Peyer's patch (tissue), 4 donors: ENCODE data around the gene OPCML. TPM values are rescaled to one million over a fixed set of nuclear protein-coding genes. Genes with fewer than 3 reads are reported as not detected.

Experiments
- DNase-seq, 3 donors: peaks; one replicate each; pipeline ENCODE4 v3.0.0-alpha.2; 2017 to 2019
- H3K27ac ChIP-seq, 4 donors: fragments of 200-600 bp; sonication (generic); one replicate each; pipeline ENCODE4 v1.5.1; 2016 to 2019
- H3K27me3 ChIP-seq, 2 donors: fragments of 200-600 bp; sonication (generic); one replicate each; pipeline ENCODE4 v1.5.1; 2019
- H3K36me3 ChIP-seq, 3 donors: fragments of 200-600 bp; sonication (generic); one replicate each; pipeline ENCODE4 v1.5.1; 2016 to 2019
- H3K4me1 ChIP-seq, 4 donors: fragments of 200-600 bp; sonication (generic); one replicate each; pipeline ENCODE4 v1.5.1; 2016 to 2019
- H3K4me3 ChIP-seq, 4 donors: fragments of 200-600 bp; sonication (generic); 1 replicate in 3 of 4; 2 replicates in 1 of 4; pipeline ENCODE4 v1.5.1; 2016 to 2019; ENCODE audit warnings: mild to moderate bottlenecking in 1 of 4
- H3K9me3 ChIP-seq, 4 donors: fragments of 200-600 bp; sonication (generic); one replicate each; pipeline ENCODE4 v1.5.1; 2016 to 2019; ENCODE audit warnings: mild to moderate bottlenecking in 1 of 4
- POLR2A ChIP-seq, 2 donors: fragments of 450-650 bp; IDR thresholded peaks; one replicate each; pipeline ENCODE4 v1.5.1; 2017; ENCODE audit warnings: antibody characterized with exemption in 2 of 2, mild to moderate bottlenecking in 2 of 2, moderate library complexity in 2 of 2
- total RNA-seq, 4 donors: library from RNA; depleted of rRNA; stranded (reverse); fragments of >200 nt; gene quantifications; one replicate each; pipeline ENCODE4 v1.1.0, GENCODE V29; 2016
- TF ChIP-seq, protein P1 (sequence below), 6 experiments: fragments of 450-650 bp in 4 of 6; fragments of 200-600 bp in 2 of 6; sonication (generic) in 1 of 6; IDR thresholded peaks; one replicate each; pipeline ENCODE4 v1.5.1; 2017 to 2019; ENCODE audit warnings: antibody characterized with exemption in 6 of 6, mild to moderate bottlenecking in 3 of 6, moderate library complexity in 1 of 6

Gene OPCML
- total RNA-seq, 4 donors from 2014 or later = not detected

DNA sequence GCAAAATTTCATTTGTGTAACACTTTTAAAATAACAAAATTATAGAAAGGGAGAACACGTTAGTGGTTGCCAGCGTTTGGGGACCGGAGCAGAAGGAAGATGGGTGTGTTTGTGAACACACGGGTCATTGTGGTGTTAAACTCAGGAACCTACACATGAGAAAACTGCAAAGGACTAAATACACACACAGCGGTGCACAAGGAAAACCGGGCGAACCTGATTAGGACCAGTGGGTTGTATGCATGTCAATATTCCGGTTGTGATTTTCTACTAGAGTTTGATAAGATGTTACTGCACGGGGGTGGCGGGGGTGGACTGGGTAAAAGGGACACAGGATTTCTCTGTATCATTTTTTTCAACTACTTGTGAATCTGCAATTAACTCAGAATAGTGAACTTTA, 351.2 kb downstream of the OPCML start:
- TF ChIP-seq POLR2A (IDR thresholded peaks at IDR 0.05) = no peak
- Histone ChIP-seq H3K4me1 (no peaks in the 10 kb centered on the region), H3K27me3 (no peaks in the 10 kb centered on the region), H3K9me3 (no peaks in the 10 kb centered on the region), H3K27ac (no peak overlapping the region), H3K36me3 (no peaks in the 10 kb centered on the region), H3K4me3 (no peak overlapping the region)
- DNase-seq = no peak

DNA sequence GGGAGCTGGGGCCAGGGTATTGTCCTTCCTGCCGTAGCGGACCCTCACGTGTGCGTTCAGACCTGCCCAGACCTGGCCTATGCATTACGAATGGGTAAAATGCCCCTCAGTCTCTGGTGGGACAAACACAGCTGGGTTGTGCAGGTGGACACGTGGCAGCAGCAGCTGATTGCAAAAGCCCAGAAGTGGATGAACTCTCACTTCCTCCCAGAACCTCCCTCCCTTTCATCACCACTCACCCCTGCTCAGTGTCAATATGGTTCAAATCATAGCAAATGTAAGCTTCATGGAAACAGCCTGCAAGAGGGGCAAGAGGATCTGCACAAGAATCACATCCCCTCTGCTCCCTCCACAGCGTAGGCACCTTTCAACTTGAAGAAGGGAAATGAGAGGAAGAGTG, 352.1 kb downstream of the OPCML start:
- Histone ChIP-seq H3K9me3 (no peaks in the 10 kb centered on the region), H3K27ac (no peak overlapping the region), H3K4me3 (no peak overlapping the region), H3K27me3 (no peaks in the 10 kb centered on the region), H3K4me1 (no peaks in the 10 kb centered on the region), H3K36me3 (no peaks in the 10 kb centered on the region)
- DNase-seq = no peak
- no peak for TF ChIP-seq POLR2A (IDR thresholded peaks at IDR 0.05)
- TF ChIP-seq, protein P1, sequence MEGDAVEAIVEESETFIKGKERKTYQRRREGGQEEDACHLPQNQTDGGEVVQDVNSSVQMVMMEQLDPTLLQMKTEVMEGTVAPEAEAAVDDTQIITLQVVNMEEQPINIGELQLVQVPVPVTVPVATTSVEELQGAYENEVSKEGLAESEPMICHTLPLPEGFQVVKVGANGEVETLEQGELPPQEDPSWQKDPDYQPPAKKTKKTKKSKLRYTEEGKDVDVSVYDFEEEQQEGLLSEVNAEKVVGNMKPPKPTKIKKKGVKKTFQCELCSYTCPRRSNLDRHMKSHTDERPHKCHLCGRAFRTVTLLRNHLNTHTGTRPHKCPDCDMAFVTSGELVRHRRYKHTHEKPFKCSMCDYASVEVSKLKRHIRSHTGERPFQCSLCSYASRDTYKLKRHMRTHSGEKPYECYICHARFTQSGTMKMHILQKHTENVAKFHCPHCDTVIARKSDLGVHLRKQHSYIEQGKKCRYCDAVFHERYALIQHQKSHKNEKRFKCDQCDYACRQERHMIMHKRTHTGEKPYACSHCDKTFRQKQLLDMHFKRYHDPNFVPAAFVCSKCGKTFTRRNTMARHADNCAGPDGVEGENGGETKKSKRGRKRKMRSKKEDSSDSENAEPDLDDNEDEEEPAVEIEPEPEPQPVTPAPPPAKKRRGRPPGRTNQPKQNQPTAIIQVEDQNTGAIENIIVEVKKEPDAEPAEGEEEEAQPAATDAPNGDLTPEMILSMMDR (IDR thresholded peaks at IDR 0.05) = no peak

DNA sequence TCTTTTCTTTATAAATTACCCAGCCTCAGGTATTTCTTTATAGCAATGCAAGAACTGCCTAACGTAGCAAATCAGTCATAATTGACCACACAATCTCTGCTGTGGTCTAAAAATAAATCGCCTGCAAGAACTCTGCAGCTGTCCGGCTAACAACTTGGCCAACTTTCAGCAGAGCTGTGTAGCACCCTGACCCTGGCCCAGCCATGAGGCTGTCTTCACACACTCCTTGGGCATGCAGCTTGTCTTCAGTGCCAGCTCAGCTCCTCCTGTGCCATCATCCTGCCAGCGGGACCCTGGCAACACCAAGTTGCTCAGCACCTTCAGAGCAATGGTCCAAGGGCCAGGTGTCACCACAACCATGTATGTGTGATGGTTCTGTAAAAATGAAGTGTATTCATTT, 355.6 kb downstream of the OPCML start:
- TF ChIP-seq, protein P1 (IDR thresholded peaks at IDR 0.05) = no peak
- TF ChIP-seq POLR2A (IDR thresholded peaks at IDR 0.05) = no peak

DNA sequence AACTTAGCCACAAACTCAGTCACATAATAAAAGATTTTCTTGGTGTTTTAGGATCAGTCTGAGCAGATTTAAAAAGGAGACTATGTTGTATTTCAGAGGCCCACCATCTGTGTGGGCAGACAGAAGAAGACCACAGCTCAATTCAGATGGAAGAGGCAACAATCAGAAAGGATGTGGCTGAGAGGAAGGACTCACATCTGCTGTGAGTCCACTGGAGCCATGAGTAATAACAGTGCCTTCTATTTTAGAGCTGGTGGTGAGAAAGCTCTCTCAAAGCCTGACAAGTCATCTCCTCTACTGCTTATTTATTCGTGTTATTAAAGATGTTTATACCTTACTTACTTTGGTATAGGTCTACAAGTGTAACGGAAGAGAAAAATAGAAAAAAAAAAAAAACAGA, 357.2 kb downstream of the OPCML start:
- H3K9me3 ChIP-seq = no peaks in the 10 kb centered on the region
- no peak for DNase-seq
- no peaks in the 10 kb centered on the region for H3K27me3 ChIP-seq
- no peak overlapping the region for H3K4me3 ChIP-seq
- no peaks in the 10 kb centered on the region for H3K4me1 ChIP-seq
- H3K36me3 ChIP-seq = no peaks in the 10 kb centered on the region
- no peak overlapping the region for H3K27ac ChIP-seq
- TF ChIP-seq, protein P1 (IDR thresholded peaks at IDR 0.05) = no peak
- TF ChIP-seq POLR2A (IDR thresholded peaks at IDR 0.05) = no peak

More for the DNA sequence above, 355.6 kb downstream of the OPCML start:
- no peak for DNase-seq
- H3K4me1 ChIP-seq = no peaks in the 10 kb centered on the region
- no peak overlapping the region for H3K4me3 ChIP-seq
- no peaks in the 10 kb centered on the region for H3K36me3 ChIP-seq
- H3K27ac ChIP-seq = no peak overlapping the region
- H3K9me3 ChIP-seq = no peaks in the 10 kb centered on the region
- H3K27me3 ChIP-seq = no peaks in the 10 kb centered on the region

DNA sequence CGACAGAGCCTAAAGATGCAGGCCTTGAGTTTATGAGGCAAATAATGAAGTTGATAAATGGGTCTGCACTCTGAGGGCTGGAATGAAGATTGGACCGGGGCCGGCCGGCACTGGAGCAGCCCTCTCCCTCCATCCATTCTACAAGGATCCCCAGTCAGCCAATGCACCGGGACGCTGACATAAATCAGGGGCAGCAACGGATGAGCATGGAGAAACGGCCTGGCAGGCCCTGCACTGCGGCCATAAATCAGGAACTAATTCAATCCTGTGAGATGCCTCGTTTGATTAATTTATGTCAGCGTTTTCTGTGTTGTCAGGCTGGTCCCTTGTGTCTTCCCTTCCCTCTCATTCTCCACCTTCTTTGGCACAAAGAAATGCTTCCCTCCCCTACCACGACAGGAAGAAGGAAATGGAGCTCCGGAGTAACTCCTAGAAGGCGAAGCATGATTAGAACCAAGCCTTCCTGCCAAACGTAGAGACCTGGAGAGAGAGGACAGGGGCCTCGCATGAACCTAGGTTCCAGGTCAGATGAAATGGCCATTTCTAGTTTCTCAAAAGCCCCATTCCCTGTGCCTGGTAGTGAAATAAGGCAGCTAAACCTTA, 358.4 kb downstream of the OPCML start:
- Histone ChIP-seq H3K27me3 (no peaks in the 10 kb centered on the region), H3K4me1 (no peaks in the 10 kb centered on the region), H3K4me3 (no peak overlapping the region), H3K27ac (no peak overlapping the region), H3K9me3 (no peaks in the 10 kb centered on the region), H3K36me3 (no peaks in the 10 kb centered on the region)
- no peak for DNase-seq
- TF ChIP-seq POLR2A (IDR thresholded peaks at IDR 0.05) = no peak
- TF ChIP-seq, protein P1 (IDR thresholded peaks at IDR 0.05) = no peak

DNA sequence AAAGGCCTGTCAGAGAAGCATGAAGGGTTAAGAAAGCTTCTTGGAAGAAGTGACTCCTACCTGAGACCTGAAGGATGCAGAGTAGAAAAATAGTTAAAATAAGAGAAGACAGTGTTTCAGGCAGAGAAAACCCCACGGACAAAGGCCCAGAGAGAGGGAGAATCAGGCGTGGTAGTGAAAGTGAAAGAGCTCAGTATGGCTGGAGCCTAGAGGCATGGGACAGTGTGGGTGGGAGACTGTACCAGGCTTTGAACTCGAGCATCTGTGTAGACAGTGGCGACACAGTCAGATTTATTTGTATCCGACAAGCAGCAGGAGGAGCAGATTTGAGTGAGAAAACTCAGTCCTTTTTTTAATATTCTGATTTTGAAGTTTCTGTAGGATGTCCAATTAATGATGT, 360.0 kb downstream of the OPCML start:
- Histone ChIP-seq H3K27ac (no peak overlapping the region), H3K36me3 (no peaks in the 10 kb centered on the region), H3K27me3 (no peaks in the 10 kb centered on the region), H3K4me1 (no peaks in the 10 kb centered on the region), H3K9me3 (no peaks in the 10 kb centered on the region), H3K4me3 (no peak overlapping the region)
- DNase-seq = no peak
- TF ChIP-seq POLR2A (IDR thresholded peaks at IDR 0.05) = no peak

DNA sequence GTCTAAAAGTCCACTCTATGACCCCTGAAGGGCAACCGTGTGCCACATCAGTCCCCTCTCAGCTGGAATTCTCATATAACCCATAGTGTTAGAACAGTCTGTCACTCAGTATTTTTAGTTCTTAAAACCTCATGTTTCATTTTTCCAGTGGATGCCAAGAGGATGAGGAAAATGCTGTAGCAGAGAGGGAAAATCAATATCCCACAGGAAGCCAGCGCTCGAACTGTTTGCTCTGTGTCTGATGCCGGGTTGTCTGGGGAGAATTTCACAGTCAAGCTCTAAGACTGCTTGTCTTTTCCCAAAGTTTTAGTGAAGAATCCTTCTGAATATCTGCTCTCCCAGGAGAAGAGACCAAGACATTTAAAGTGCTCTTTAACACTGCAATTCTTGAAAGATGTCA, 360.9 kb downstream of the OPCML start:
- Histone ChIP-seq H3K4me3 (no peak overlapping the region), H3K27ac (no peak overlapping the region), H3K27me3 (no peaks in the 10 kb centered on the region), H3K9me3 (no peaks in the 10 kb centered on the region), H3K4me1 (no peaks in the 10 kb centered on the region), H3K36me3 (no peaks in the 10 kb centered on the region)
- DNase-seq = no peak
- TF ChIP-seq POLR2A (IDR thresholded peaks at IDR 0.05) = no peak
- TF ChIP-seq, protein P1 (IDR thresholded peaks at IDR 0.05) = no peak
